HepG2 (cell line): ENCODE data around the gene GADD45A. TPM values are rescaled to one million over a fixed set of nuclear protein-coding genes. Genes with fewer than 3 reads are reported as not detected.

ENCODE experiments used
- ATF5 ChIP-seq: sonication (generic); formaldehyde crosslinking; IDR thresholded peaks from 2 replicates; pipeline ENCODE4 v1.4.0; 2020; ENCODE audit warnings: mild to moderate bottlenecking, low read depth, missing genetic modification reagents
- DDIT3 ChIP-seq: sonication (generic); formaldehyde crosslinking; IDR thresholded peaks from 2 replicates; pipeline ENCODE4 v1.4.0; 2020; ENCODE audit warnings: mild to moderate bottlenecking, missing genetic modification reagents
- DR1 ChIP-seq: sonication (generic); formaldehyde crosslinking; IDR thresholded peaks from 2 replicates; pipeline ENCODE4 v1.8.0; 2021; ENCODE audit warnings: mild to moderate bottlenecking, missing genetic modification reagents, inconsistent platforms
- E2F5 ChIP-seq: sonication (generic); formaldehyde crosslinking; conservative IDR thresholded peaks from 2 replicates; pipeline ENCODE4 v1.4.0; 2020; ENCODE audit warnings: missing genetic modification reagents
- EED ChIP-seq: sonication (generic); formaldehyde crosslinking; IDR thresholded peaks from 2 replicates; pipeline ENCODE4 v1.5.0; 2020; ENCODE audit warnings: mild to moderate bottlenecking, missing genetic modification reagents
- FOXJ3 ChIP-seq: sonication (generic); formaldehyde crosslinking; IDR thresholded peaks from 2 replicates; pipeline ENCODE4 v1.4.0; 2020; ENCODE audit warnings: missing genetic modification reagents, mild to moderate bottlenecking, borderline replicate concordance
- GATAD2A ChIP-seq: IDR thresholded peaks from 2 replicates; pipeline ENCODE4 v1.6.1; 2016
- HMGA1 ChIP-seq: sonication (generic); formaldehyde crosslinking; conservative IDR thresholded peaks from 2 replicates; pipeline ENCODE4 v1.4.0; 2020; ENCODE audit warnings: missing genetic modification reagents
- HNF1B ChIP-seq: sonication (generic); formaldehyde crosslinking; IDR thresholded peaks from 2 replicates; pipeline ENCODE4 v1.5.1; 2020; ENCODE audit warnings: mild to moderate bottlenecking, moderate library complexity, missing genetic modification reagents
- MBNL3 ChIP-seq: fragments of 250-450 bp; sonication (Bioruptor Pico); conservative IDR thresholded peaks from 2 replicates; pipeline ENCODE4 v1.8.0; 2022; ENCODE audit warnings: mild to moderate bottlenecking, inconsistent platforms
- MXD1 ChIP-seq: sonication (generic); formaldehyde crosslinking; IDR thresholded peaks from 2 replicates; pipeline ENCODE4 v1.4.0; 2020; ENCODE audit warnings: mild to moderate bottlenecking, missing genetic modification reagents
- NAIF1 ChIP-seq: sonication (generic); formaldehyde crosslinking; IDR thresholded peaks from 2 replicates; pipeline ENCODE4 v1.5.0; 2020; ENCODE audit warnings: mild to moderate bottlenecking, missing genetic modification reagents, borderline replicate concordance
- NFIC ChIP-seq: IDR thresholded peaks from 2 replicates; pipeline ENCODE4 v1.6.1; 2012; ENCODE audit warnings: mild to moderate bottlenecking, low read length, inconsistent platforms
- PCBP2 ChIP-seq: fragments of 200-400 bp; formaldehyde crosslinking; optimal IDR thresholded peaks from 2 replicates; pipeline ENCODE3; 2018; ENCODE audit warnings: low read length, low read depth; ENCODE audit not compliant: poor library complexity, severe bottlenecking
- RAD51 ChIP-seq: fragments of 450-650 bp; IDR thresholded peaks from 2 replicates; pipeline ENCODE4 v1.6.1; 2016; ENCODE audit warnings: borderline replicate concordance
- RBAK ChIP-seq: sonication (generic); formaldehyde crosslinking; IDR thresholded peaks from 2 replicates; pipeline ENCODE4 v1.5.1; 2020; ENCODE audit warnings: mild to moderate bottlenecking, missing genetic modification reagents
- REXO4 ChIP-seq: sonication (generic); formaldehyde crosslinking; IDR thresholded peaks from 2 replicates; pipeline ENCODE4 v1.8.0; 2022; ENCODE audit warnings: missing genetic modification reagents, mild to moderate bottlenecking, borderline replicate concordance
- SMARCE1 ChIP-seq: fragments of 450-650 bp; IDR thresholded peaks from 2 replicates; pipeline ENCODE4 v1.6.1; 2017; ENCODE audit warnings: borderline replicate concordance
- THYN1 ChIP-seq: sonication (generic); formaldehyde crosslinking; IDR thresholded peaks from 2 replicates; pipeline ENCODE4 v1.8.1; 2023; ENCODE audit warnings: low read depth, mild to moderate bottlenecking, moderate library complexity, missing genetic modification reagents, borderline replicate concordance
- ZBTB25 ChIP-seq: IDR thresholded peaks from 2 replicates; pipeline ENCODE4 v1.6.1; 2018; ENCODE audit warnings: missing genetic modification reagents
- ZNF274 ChIP-seq: sonication (generic); formaldehyde crosslinking; IDR thresholded peaks from 2 replicates; pipeline ENCODE4 v1.5.1; 2020; ENCODE audit warnings: mild to moderate bottlenecking, missing genetic modification reagents
- ZNF354B ChIP-seq: sonication (generic); formaldehyde crosslinking; IDR thresholded peaks from 2 replicates; pipeline ENCODE4 v1.8.0; 2022; ENCODE audit warnings: mild to moderate bottlenecking, missing genetic modification reagents
- ZNF557 ChIP-seq: sonication (generic); formaldehyde crosslinking; IDR thresholded peaks from 2 replicates; pipeline ENCODE4 v1.4.0; 2020; ENCODE audit warnings: missing genetic modification reagents
- ZNF576 ChIP-seq: sonication (generic); formaldehyde crosslinking; IDR thresholded peaks from 2 replicates; pipeline ENCODE4 v1.4.0; 2020; ENCODE audit warnings: mild to moderate bottlenecking, missing genetic modification reagents
- ZNF616 ChIP-seq: sonication (generic); formaldehyde crosslinking; IDR thresholded peaks from 2 replicates; pipeline ENCODE4 v1.5.0; 2020; ENCODE audit warnings: low read depth, mild to moderate bottlenecking, missing genetic modification reagents
- ZNF768 ChIP-seq: sonication (generic); formaldehyde crosslinking; IDR thresholded peaks from 2 replicates; pipeline ENCODE4 v1.4.0; 2020; ENCODE audit warnings: missing genetic modification reagents
- ZNF891 ChIP-seq: sonication (generic); formaldehyde crosslinking; IDR thresholded peaks from 2 replicates; pipeline ENCODE4 v1.5.0; 2020; ENCODE audit warnings: mild to moderate bottlenecking, missing genetic modification reagents
- polyA plus RNA-seq, 8 experiments: library from polyadenylated mRNA; depleted of rRNA in 3 of 8; stranded (reverse) in 7 of 8; unstranded in 1 of 8; fragments of >200 nt; fragmentation: Illumina TruSeq in 4 of 8; extraction: Trizol in 4 of 8; gene quantifications; 2 replicates each; pipeline versions ENCODE4 v1.2.1 to v1.2.3, GENCODE V29; 2011 to 2016; ENCODE audit warnings: low read depth in 4 of 8, missing spikeins in 1 of 8, mixed read lengths in 1 of 8; ENCODE audit not compliant: insufficient read depth in 1 of 8
- total RNA-seq, 5 experiments: library from RNA; depleted of rRNA; stranded (reverse); fragments of >200 nt; fragmentation: Illumina TruSeq; extraction: Trizol; gene quantifications; 2 replicates each; pipeline ENCODE4 v1.2.3, GENCODE V29; 2016; ENCODE audit warnings: low read depth in 1 of 5

GADD45A gene
- total and polyA plus RNA-seq, 2 of the 13 experiments (the other 11 are each of a cell fraction or from before 2014, with no cell fraction given) = 33.2 to 46.2 TPM

- TF ChIP-seq HNF1B (CRISPR knock-in tag) = peak; percentile 93; the same call in 1 of the 2 replicates
- TF ChIP-seq ZNF616 = 0 out of 2 replicates have a peak, but pooled peaks have one; percentile 73
- no peak for TF ChIP-seq HMGA1
- no peak for TF ChIP-seq ZNF354B (CRISPR knock-in tag)
- TF ChIP-seq NAIF1 (CRISPR knock-in tag) = peak; percentile 80; the same call in 1 of the 2 replicates
- TF ChIP-seq SMARCE1 = no peak
- no peak for TF ChIP-seq PCBP2
- TF ChIP-seq ZNF891 (CRISPR knock-in tag) = no peak
- no peak for TF ChIP-seq GATAD2A (CRISPR knock-in tag)
- peak; percentile 77; the same call in 1 of the 2 replicates for TF ChIP-seq ZNF768
- TF ChIP-seq DDIT3 (CRISPR knock-in tag) = no peak
- TF ChIP-seq ZNF557 (CRISPR knock-in tag) = 0 out of 2 replicates have a peak, but pooled peaks have one; percentile 48
- no peak for TF ChIP-seq ATF5
- TF ChIP-seq NFIC = no peak
- TF ChIP-seq RAD51 = no peak
- no peak for TF ChIP-seq EED (CRISPR knock-in tag)
- TF ChIP-seq E2F5 (CRISPR knock-in tag) = peak; percentile 70; the same call in 1 of the 2 replicates
- no peak for TF ChIP-seq ZNF576
- no peak; the same call in 1 of the 2 replicates for TF ChIP-seq MXD1
- no peak for TF ChIP-seq RBAK (CRISPR knock-in tag)
- TF ChIP-seq MBNL3 = no peak
- no peak for TF ChIP-seq REXO4 (CRISPR knock-in tag)
- no peak for TF ChIP-seq FOXJ3 (CRISPR knock-in tag)
- TF ChIP-seq ZBTB25 (CRISPR knock-in tag) = peak; percentile 66; the same call in 1 of the 2 replicates
- TF ChIP-seq THYN1 = 0 out of 2 replicates have a peak, but pooled peaks have one; percentile 64
- TF ChIP-seq DR1 (CRISPR knock-in tag) = peak; percentile 99
- TF ChIP-seq ZNF274 (CRISPR knock-in tag) = no peak
Measured at GRCh38 chr1:67685067-67685557, at the start of gene GADD45A (continued).
